ENCODE results near the gene KRTAP10-1. TPM values are rescaled to one million over a fixed set of nuclear protein-coding genes. Genes with fewer than 3 reads are reported as not detected.

Gene KRTAP10-1
- total RNA-seq, 1 donor from 2014 or later, result not detected

- no peak for DNase-seq (ENCODE audit: low spot score)
- H3K36me3 Mint-ChIP-seq, result no peaks in the 10 kb centered on the region
- H3F3A ChIP-seq (ENCODE audit: low read depth), result no peaks in the 10 kb centered on the region
- no peak overlapping the region for H3K4me2 ChIP-seq
- H3K27ac Mint-ChIP-seq, result no peak overlapping the region
- H3K27ac ChIP-seq, result no peak overlapping the region
- peaks cover 17% of the 10 kb centered on the region for H3K9me3 Mint-ChIP-seq
- H3K4me1 ChIP-seq, result no peaks in the 10 kb centered on the region
- H3K4me1 Mint-ChIP-seq, result no peaks in the 10 kb centered on the region
- no peaks in the 10 kb centered on the region for H3K27me3 ChIP-seq
- H4K20me1 ChIP-seq (ENCODE audit: low read depth), result no peaks in the 10 kb centered on the region
- peak overlapping the region; percentile 26 for H2AFZ ChIP-seq (replicated peaks)
- peaks cover 6% of the 10 kb centered on the region for H3K27me3 Mint-ChIP-seq (ENCODE audit: insufficient read depth, low read depth)
- no peak overlapping the region for H3K9ac ChIP-seq
- TF ChIP-seq EZH2 (IDR thresholded peaks at IDR 0.05) (no peak), EZH2phosphoT487 (IDR thresholded peaks at IDR 0.05) (no peak), CTCF (IDR thresholded peaks at IDR 0.05) (no peak)
- no peak overlapping the region for H3K4me3 ChIP-seq
- H3K4me3 Mint-ChIP-seq, result no peak overlapping the region
- H3K36me3 ChIP-seq, result no peaks in the 10 kb centered on the region
- H3K9me3 ChIP-seq (ENCODE audit: low read depth), result no peaks in the 10 kb centered on the region
- H3K79me2 ChIP-seq (ENCODE audit: low read depth), result no peaks in the 10 kb centered on the region
These were observed 28.9 kb upstream of the KRTAP10-1 start for GRCh38 chr21:44568667-44569556.

- no peak overlapping the region for H3K27ac Mint-ChIP-seq
- DNase-seq (ENCODE audit: low spot score), result no peak
- H3K9me3 Mint-ChIP-seq, result peaks cover 17% of the 10 kb centered on the region
- H3K4me3 ChIP-seq, result no peak overlapping the region
- no peak overlapping the region for H3K9ac ChIP-seq
- H4K20me1 ChIP-seq (ENCODE audit: low read depth), result no peaks in the 10 kb centered on the region
- H3K27me3 ChIP-seq, result no peaks in the 10 kb centered on the region
- H3K79me2 ChIP-seq (ENCODE audit: low read depth), result no peaks in the 10 kb centered on the region
- H3K36me3 ChIP-seq, result no peaks in the 10 kb centered on the region
- no peaks in the 10 kb centered on the region for H3K4me1 Mint-ChIP-seq
- no peaks in the 10 kb centered on the region for H3F3A ChIP-seq (ENCODE audit: low read depth)
- no peak overlapping the region for H3K4me3 Mint-ChIP-seq
- H3K36me3 Mint-ChIP-seq, result no peaks in the 10 kb centered on the region
- no peaks in the 10 kb centered on the region for H3K4me1 ChIP-seq
- H2AFZ ChIP-seq (replicated peaks), result no peak overlapping the region
- H3K27me3 Mint-ChIP-seq (ENCODE audit: insufficient read depth, low read depth), result peaks cover 6% of the 10 kb centered on the region
- TF ChIP-seq CTCF (IDR thresholded peaks at IDR 0.05) (no peak), EZH2phosphoT487 (IDR thresholded peaks at IDR 0.05) (no peak), EZH2 (IDR thresholded peaks at IDR 0.05) (no peak)
- H3K9me3 ChIP-seq (ENCODE audit: low read depth), result no peaks in the 10 kb centered on the region
- H3K27ac ChIP-seq, result no peak overlapping the region
- no peak overlapping the region for H3K4me2 ChIP-seq
These were observed 28.3 kb upstream of the KRTAP10-1 start for GRCh38 chr21:44568261-44568660.

- Histone ChIP-seq H3K9ac (no peak overlapping the region), H3K27ac (no peak overlapping the region), H3K79me2 (ENCODE audit: low read depth) (no peaks in the 10 kb centered on the region), H4K20me1 (ENCODE audit: low read depth) (no peaks in the 10 kb centered on the region), H3F3A (ENCODE audit: low read depth) (no peaks in the 10 kb centered on the region), H3K4me1 (no peaks in the 10 kb centered on the region), H3K36me3 (no peaks in the 10 kb centered on the region), H3K27me3 (no peaks in the 10 kb centered on the region), H2AFZ (replicated peaks) (no peak overlapping the region), H3K4me3 (no peak overlapping the region), H3K4me2 (no peak overlapping the region), H3K9me3 (ENCODE audit: low read depth) (no peaks in the 10 kb centered on the region)
- Mint-ChIP-seq H3K4me1 (no peaks in the 10 kb centered on the region), H3K9me3 (peaks cover 17% of the 10 kb centered on the region), H3K27me3 (ENCODE audit: insufficient read depth, low read depth) (peaks cover 6% of the 10 kb centered on the region), H3K36me3 (no peaks in the 10 kb centered on the region), H3K4me3 (no peak overlapping the region), H3K27ac (no peak overlapping the region)
- no peak for DNase-seq (ENCODE audit: low spot score)
- TF ChIP-seq EZH2phosphoT487 (IDR thresholded peaks at IDR 0.05) (no peak), CTCF (IDR thresholded peaks at IDR 0.05) (no peak), EZH2 (IDR thresholded peaks at IDR 0.05) (no peak)
These were observed 27.6 kb upstream of the KRTAP10-1 start for GRCh38 chr21:44567481-44568171.

All from neural progenitor cell (in vitro differentiated cells).